Uterus (tissue), 2 donors: ENCODE data around the gene CRLF1.

ENCODE experiments used
- CTCF ChIP-seq, 4 experiments: fragments of 200-600 bp in 2 of 4; fragments of 450-650 bp in 2 of 4; sonication (generic) in 2 of 4; IDR thresholded peaks; one replicate each; pipeline ENCODE4 v1.5.1; 2016 to 2019; ENCODE audit warnings: antibody characterized with exemption in 4 of 4, mild to moderate bottlenecking in 2 of 4, moderate library complexity in 1 of 4
- POLR2A ChIP-seq, 2 donors: fragments of 450-650 bp; IDR thresholded peaks; one replicate each; pipeline ENCODE4 v1.6.1; 2016; ENCODE audit warnings: antibody characterized with exemption in 2 of 2, mild to moderate bottlenecking in 1 of 2, moderate library complexity in 1 of 2

- no peak for TF ChIP-seq CTCF (IDR thresholded peaks at IDR 0.05)
- TF ChIP-seq POLR2A (IDR thresholded peaks at IDR 0.05) = no peak
These were observed 9.8 kb downstream of the CRLF1 start for GRCh38 chr19:18596752-18597157.
